GM19239 (cell line): ENCODE data around the gene LRRC25.
A peak's percentile ranks its signal among the peaks of the same experiment; 100 is the strongest.
"Not testable (repeated sequence)": the region's sequence is repeated elsewhere in the genome, so short reads cannot be mapped to it uniquely, and the experiment has no call there.

ENCODE experiments used
- DNase-seq: peaks from one replicate; pipeline ENCODE4 v3.0.0; 2011; ENCODE audit warnings: low spot score; ENCODE audit not compliant: insufficient read length
- FAIRE-seq: peaks from 2 replicates; lab custom pipeline; 2011; peaks lifted over from hg19 to GRCh38; lab: Jason Lieb, UNC

Gene LRRC25

GRCh38 chr19:18414504-18415177 lies 17.2 kb upstream of the LRRC25 start:
- no peak for DNase-seq
- FAIRE-seq, result peak; percentile 80

GRCh38 chr19:18412610-18413239 lies 15.3 kb upstream of the LRRC25 start:
- FAIRE-seq (no peak), DNase-seq (no peak)

DNA sequence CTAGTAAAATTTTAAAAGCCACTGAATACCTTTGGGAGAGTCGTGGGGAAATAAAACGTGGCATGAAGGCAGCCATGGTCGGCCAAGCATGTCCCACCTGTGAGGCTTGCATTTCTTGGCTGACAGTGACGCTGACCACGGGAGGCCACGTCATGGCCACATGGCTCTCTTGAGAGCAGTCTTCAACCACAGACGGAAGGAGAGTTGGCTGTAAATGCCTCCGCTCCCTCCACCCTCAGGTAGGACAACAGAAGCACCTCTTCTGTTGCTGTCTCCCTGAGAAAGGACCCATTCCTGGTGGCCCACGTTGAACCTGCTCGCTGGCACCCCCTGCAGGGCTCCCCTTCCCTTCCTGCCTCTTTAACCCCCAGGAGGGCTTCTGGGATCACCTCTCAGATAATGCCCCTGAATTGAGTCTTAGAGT lies 10.6 kb upstream of the LRRC25 start:
- FAIRE-seq (peak; percentile 81), DNase-seq (no peak)

DNA sequence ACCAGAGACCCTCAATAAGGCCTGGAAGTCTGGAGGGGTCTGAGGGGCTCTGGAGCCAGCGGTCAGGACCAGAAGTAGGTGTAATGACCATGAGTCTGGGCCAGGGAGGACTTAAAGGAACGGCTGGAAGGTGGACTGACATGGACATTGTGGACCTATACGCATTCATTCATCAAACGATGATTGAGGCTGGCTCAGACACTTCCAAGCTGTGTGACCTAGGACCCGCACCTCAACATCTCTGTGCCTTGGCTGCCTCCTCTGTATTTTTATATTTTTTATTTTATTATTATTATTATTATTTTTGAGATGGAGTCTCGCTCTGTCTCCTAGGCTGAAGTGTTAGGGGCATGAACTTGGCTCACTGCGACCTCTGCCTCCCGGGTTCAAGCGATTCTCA lies 9.3 kb upstream of the LRRC25 start:
- no peak for DNase-seq
- no peak for FAIRE-seq

- FAIRE-seq, DNase-seq: not testable (repeated sequence)
These were observed 8.3 kb upstream of the LRRC25 start for GRCh38 chr19:18405754-18406153.

GRCh38 chr19:18402455-18403248 lies 5.2 kb upstream of the LRRC25 start:
- not testable (repeated sequence) for FAIRE-seq, DNase-seq

- FAIRE-seq, result peak; percentile 51
- no peak for DNase-seq
These were observed 4.2 kb upstream of the LRRC25 start for GRCh38 chr19:18401580-18402112.

- FAIRE-seq, result no peak
- no peak for DNase-seq
These were observed 1.6 kb upstream of the LRRC25 start for GRCh38 chr19:18399008-18399407.

DNA sequence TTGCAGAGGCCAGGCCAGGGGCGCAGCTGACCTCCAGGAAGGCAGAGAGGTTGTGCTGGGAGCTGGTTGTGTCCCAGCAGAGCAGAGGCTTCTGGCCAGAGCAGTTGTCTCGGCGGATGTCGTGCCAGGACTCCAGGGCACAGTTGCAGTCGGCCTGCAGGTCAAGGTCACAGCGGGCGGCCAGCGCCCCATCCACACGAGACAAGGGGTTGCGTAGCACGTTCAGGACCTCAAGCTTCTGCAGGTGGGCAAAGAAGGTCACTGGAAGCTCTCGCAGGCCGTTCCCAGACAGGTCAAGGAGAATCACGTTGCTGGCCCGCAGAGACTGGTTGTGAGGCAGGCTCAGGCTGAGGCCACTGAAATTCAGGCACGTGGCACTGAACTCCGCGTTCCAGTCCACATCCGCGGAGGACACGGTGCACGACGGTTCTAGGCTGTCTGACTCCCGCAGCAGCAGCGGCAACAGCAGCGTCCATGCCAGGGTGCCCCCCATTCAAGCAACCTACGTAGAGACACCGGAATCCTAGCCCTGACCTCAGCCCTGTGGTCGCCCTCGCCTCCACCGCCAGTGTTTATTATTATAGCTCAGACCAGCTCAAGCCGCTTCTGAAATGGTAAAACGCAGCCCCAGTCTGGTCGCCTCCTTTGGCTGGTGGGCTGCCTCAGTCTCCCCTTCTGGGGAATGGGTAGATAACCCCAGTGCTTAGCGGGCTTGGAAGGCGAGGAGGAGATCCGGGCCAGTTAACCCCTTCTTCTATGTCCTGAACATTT lies 766 bp downstream of the LRRC25 start:
- DNase-seq, result no peak
- FAIRE-seq, result no peak

DNA sequence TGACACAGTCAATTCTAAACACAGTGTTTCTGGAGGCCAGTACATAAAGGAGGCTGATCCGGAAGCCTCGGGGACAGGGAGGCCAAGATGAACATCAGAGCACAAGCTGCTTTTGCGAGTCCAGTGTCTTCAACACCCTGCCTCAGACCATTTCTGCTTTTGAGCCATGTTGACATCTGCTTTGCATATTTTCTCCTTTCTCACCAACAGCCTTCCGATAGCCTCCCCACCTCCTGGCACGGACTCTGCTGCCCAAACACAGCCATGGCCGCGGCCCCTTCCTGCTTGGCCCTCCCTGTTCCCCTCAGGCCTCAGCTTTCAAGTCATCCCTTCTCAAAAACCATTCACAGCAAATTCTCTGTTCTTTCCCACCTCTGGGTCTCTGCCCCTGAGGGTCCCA lies 3.6 kb downstream of the LRRC25 start:
- FAIRE-seq, result peak; percentile 48

DNA sequence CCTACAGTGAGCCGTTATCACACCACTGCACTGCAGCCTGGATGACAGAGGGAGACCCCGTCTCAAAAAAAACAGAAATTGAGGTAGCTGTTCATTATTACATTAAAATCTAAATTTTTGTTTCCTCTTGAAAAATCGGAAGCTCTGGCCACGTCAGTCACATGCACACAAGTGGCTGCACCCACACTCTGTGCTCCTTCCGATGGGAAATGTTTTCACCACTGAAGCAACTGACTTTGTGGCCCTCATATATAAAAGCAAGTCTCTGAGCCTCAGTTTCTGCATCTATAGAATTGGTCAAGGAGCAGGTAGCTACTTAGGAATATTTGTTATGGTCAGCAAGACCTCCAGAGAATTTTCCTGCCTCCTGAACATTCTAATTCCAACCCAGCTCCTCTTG lies 4.5 kb downstream of the LRRC25 start:
- no peak for FAIRE-seq

More for the DNA sequence above, 3.6 kb downstream of the LRRC25 start:
- DNase-seq, result no peak

GRCh38 chr19:18392417-18392816 lies 5.0 kb downstream of the LRRC25 start:
- FAIRE-seq, result no peak
- DNase-seq, result no peak

More for the DNA sequence above, 4.5 kb downstream of the LRRC25 start:
- no peak for DNase-seq

- DNase-seq (no peak), FAIRE-seq (no peak)
These were observed 5.8 kb downstream of the LRRC25 start for GRCh38 chr19:18391509-18392075.

- DNase-seq (no peak), FAIRE-seq (no peak)
These were observed 7.1 kb downstream of the LRRC25 start for GRCh38 chr19:18390065-18390907.

DNA sequence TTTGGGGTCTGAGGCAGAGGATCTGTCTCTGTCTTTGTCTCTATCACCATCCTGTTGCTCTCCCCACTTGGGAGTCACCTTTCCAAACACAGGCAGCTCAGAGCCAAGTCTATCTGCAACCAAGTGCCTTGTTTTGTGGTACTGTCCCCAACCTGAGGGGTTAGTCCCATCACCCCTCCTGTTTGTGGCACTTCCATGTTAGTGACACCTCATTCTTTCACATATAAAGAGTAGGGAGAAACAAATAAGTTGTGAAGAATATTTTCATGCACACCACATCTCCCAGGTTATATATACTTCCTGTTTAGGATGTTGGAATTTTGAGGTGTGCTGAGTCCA lies 7.7 kb downstream of the LRRC25 start:
- FAIRE-seq, result no peak

DNA sequence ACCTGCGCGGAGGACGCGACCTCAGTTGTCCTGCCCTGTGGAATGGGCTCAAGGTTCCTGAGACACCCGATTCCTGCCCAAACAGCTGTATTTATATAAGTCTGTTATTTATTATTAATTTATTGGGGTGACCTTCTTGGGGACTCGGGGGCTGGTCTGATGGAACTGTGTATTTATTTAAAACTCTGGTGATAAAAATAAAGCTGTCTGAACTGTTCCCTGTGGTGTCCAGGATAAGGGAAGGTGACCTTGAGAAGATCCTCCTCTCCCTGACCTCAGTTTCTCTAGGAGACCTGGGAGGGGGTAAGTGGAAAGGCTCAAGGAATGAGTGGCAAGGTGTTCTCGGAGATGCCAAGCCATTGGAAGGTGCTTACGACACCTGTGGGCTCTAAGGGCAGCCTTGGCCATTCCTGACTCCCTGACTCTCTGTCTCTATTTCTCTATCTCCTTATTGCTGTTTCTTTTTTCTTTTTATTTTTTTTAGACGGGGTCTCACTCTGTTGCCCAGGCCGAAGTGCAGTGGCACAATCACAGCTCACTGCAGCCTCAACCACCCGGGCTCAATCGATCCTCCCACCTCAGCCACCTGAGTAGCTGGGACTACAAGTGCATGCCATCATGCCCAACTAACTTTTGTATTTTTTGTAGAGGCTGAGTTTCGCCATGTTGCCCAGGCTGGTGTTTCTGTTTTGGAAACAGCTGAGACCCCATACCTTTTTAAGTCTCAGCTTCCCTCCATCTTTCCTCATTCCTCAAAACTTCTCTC lies 8.3 kb downstream of the LRRC25 start:
- DNase-seq (no peak), FAIRE-seq (no peak)

More for the DNA sequence above, 7.7 kb downstream of the LRRC25 start:
- no peak for DNase-seq

GRCh38 chr19:18388100-18388959 lies 9.1 kb downstream of the LRRC25 start:
- peak; percentile 91 for DNase-seq
- peak; percentile 80 for FAIRE-seq
